Prostate gland (tissue), 2 donors: ENCODE results near the gene PIK3C2G. TPM values are rescaled to one million over a fixed set of nuclear protein-coding genes. Genes with fewer than 3 reads are reported as not detected.

Experiments
- DNase-seq: peaks from one replicate; pipeline ENCODE4 v3.0.0-alpha.2; 2019; ENCODE audit warnings: low spot score
- H3K27ac ChIP-seq, 2 donors: fragments of 200-600 bp; sonication (generic); 2 replicates each; pipeline ENCODE4 v1.5.1; 2017 to 2019
- H3K27me3 ChIP-seq: fragments of 200-600 bp; sonication (generic); replicated peaks from 2 replicates; pipeline ENCODE4 v1.5.1; 2019; ENCODE audit not compliant: insufficient read depth
- H3K36me3 ChIP-seq, 2 donors: fragments of 200-600 bp; sonication (generic); 1 replicate in 1 of 2; 2 replicates in 1 of 2; pipeline versions ENCODE4 v1.5.1 to v1.8.1; 2017 to 2019
- H3K4me1 ChIP-seq: fragments of 200-600 bp; sonication (generic); replicated peaks from 2 replicates; pipeline ENCODE4 v1.5.1; 2019
- H3K4me3 ChIP-seq, 2 donors: fragments of 200-600 bp; sonication (generic); 2 replicates each; pipeline ENCODE4 v1.5.1; 2017 to 2019
- H3K9me3 ChIP-seq: fragments of 200-600 bp; sonication (generic); 2 replicates; pipeline ENCODE4 v1.5.1; 2017
- CTCF ChIP-seq, 4 experiments: fragments of 200-600 bp in 2 of 4; fragments of 450-650 bp in 2 of 4; sonication (generic) in 2 of 4; IDR thresholded peaks; 1 replicate in 3 of 4; 2 replicates in 1 of 4; pipeline ENCODE4 v1.5.1; 2016 to 2019; ENCODE audit warnings: antibody characterized with exemption in 4 of 4, mild to moderate bottlenecking in 2 of 4, moderate library complexity in 2 of 4
- POLR2A ChIP-seq: fragments of 450-650 bp; IDR thresholded peaks from one replicate; pipeline ENCODE4 v1.6.1; 2016; ENCODE audit warnings: antibody characterized with exemption, mild to moderate bottlenecking
- POLR2AphosphoS5 ChIP-seq: sonication (generic); formaldehyde crosslinking; IDR thresholded peaks from one replicate; pipeline ENCODE4 v1.6.1; 2017; ENCODE audit warnings: antibody characterized with exemption
- WGBS: methylation state at CpG from one replicate; pipeline ENCODE4 v1.1.5; 2018; 5-methylcytosine and 5-hydroxymethylcytosine counted together
- intact Hi-C: fragments of 100-400 bp; cut with DNase I; formaldehyde crosslinking; loops from one replicate; pipeline ENCODE4 v1.14.2; 2022
- total RNA-seq, 2 donors: library from RNA; depleted of rRNA; stranded (reverse); fragments of >200 nt; gene quantifications; one replicate each; pipeline ENCODE4 v1.1.0, GENCODE V29; 2016

The PIK3C2G gene
- total RNA-seq, 2 donors from 2014 or later, result 1.4 to 2.1 TPM

- intact Hi-C loops, result no loop called here
- DNase-seq, result no peak
- no peaks in the 10 kb centered on the region for H3K9me3 ChIP-seq
- H3K4me3 ChIP-seq, result no peak overlapping the region
- H3K27ac ChIP-seq, result no peak overlapping the region
- no peaks in the 10 kb centered on the region for H3K27me3 ChIP-seq
- no peaks in the 10 kb centered on the region for H3K36me3 ChIP-seq
- WGBS, result 47% methylated on average over 2 of the region's 2 CpGs
- TF ChIP-seq CTCF (IDR thresholded peaks at IDR 0.05), result no peak
- no peak for TF ChIP-seq POLR2AphosphoS5
- no peak for TF ChIP-seq POLR2A
- H3K4me1 ChIP-seq, result no peaks in the 10 kb centered on the region
These were observed 195.0 kb downstream of the PIK3C2G start for GRCh38 chr12:18456344-18456743.

- no peaks in the 10 kb centered on the region for H3K9me3 ChIP-seq
- intact Hi-C loops, result no loop called here
- TF ChIP-seq POLR2A, result no peak
- TF ChIP-seq POLR2AphosphoS5, result no peak
- no peak for TF ChIP-seq CTCF (IDR thresholded peaks at IDR 0.05)
- 19% methylated on average over 1 of the region's 1 CpG for WGBS
- H3K4me3 ChIP-seq, result no peak overlapping the region
- no peak for DNase-seq
- H3K27me3 ChIP-seq, result no peaks in the 10 kb centered on the region
- no peak overlapping the region for H3K27ac ChIP-seq
- H3K36me3 ChIP-seq, result no peaks in the 10 kb centered on the region
- no peaks in the 10 kb centered on the region for H3K4me1 ChIP-seq
These were observed 196.0 kb downstream of the PIK3C2G start for GRCh38 chr12:18457362-18457761.

DNA sequence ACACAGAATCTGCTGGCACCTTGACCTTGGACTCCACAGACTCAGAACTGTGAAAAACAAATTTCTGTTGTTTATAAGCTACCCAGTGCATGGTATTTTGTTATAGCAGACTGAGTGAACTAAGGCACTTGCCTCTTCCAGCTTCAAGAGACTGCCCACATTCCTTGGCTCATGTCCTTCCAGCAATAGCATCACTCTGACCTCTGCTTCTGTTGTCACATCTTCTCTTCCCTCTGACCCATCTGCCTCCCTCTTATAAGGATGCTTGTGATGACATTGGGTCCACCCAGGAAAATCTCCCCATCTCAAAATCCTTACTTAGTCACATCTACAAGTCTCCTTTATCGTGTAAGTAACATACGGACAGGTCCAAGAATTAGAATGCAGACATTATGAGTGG is 200.4 kb downstream of the PIK3C2G start:
- H3K27me3 ChIP-seq, result no peaks in the 10 kb centered on the region
- DNase-seq, result no peak
- TF ChIP-seq POLR2A, result no peak
- TF ChIP-seq CTCF (IDR thresholded peaks at IDR 0.05), result no peak
- no peak for TF ChIP-seq POLR2AphosphoS5
- no peaks in the 10 kb centered on the region for H3K36me3 ChIP-seq
- H3K9me3 ChIP-seq, result no peaks in the 10 kb centered on the region
- H3K27ac ChIP-seq, result no peak overlapping the region
- intact Hi-C loops, result no loop called here
- no peaks in the 10 kb centered on the region for H3K4me1 ChIP-seq
- 92% methylated on average over 2 of the region's 2 CpGs for WGBS
- no peak overlapping the region for H3K4me3 ChIP-seq

- H3K36me3 ChIP-seq, result no peaks in the 10 kb centered on the region
- peak; percentile 7 for DNase-seq
- TF ChIP-seq CTCF (IDR thresholded peaks at IDR 0.05) (no peak), POLR2A (no peak), POLR2AphosphoS5 (no peak)
- intact Hi-C loops, result no loop called here
- no peak overlapping the region for H3K4me3 ChIP-seq
- no peaks in the 10 kb centered on the region for H3K27me3 ChIP-seq
- H3K9me3 ChIP-seq, result no peaks in the 10 kb centered on the region
- no peak overlapping the region for H3K27ac ChIP-seq
- WGBS, result under 1% methylated on average over 3 of the region's 3 CpGs
- no peaks in the 10 kb centered on the region for H3K4me1 ChIP-seq
These were observed 201.1 kb downstream of the PIK3C2G start for GRCh38 chr12:18462442-18462841.

- intact Hi-C loops, result no loop called here
- H3K36me3 ChIP-seq, result no peaks in the 10 kb centered on the region
- no peaks in the 10 kb centered on the region for H3K27me3 ChIP-seq
- TF ChIP-seq CTCF (IDR thresholded peaks at IDR 0.05), result no peak
- TF ChIP-seq POLR2A, result no peak
- TF ChIP-seq POLR2AphosphoS5, result no peak
- no peaks in the 10 kb centered on the region for H3K4me1 ChIP-seq
- H3K9me3 ChIP-seq, result no peaks in the 10 kb centered on the region
- no peak overlapping the region for H3K27ac ChIP-seq
- no peak for DNase-seq
- no peak overlapping the region for H3K4me3 ChIP-seq
These were observed 206.4 kb downstream of the PIK3C2G start for GRCh38 chr12:18467620-18468245.
